Right lobe of liver (tissue), 4 donors: ENCODE measurements around the gene MAGEA6.

Experiments
- POLR2A ChIP-seq: fragments of 450-650 bp; IDR thresholded peaks from one replicate; pipeline ENCODE4 v1.6.1; 2017; ENCODE audit warnings: antibody characterized with exemption, mild to moderate bottlenecking
- TF ChIP-seq, protein P1 (sequence below), 4 donors: fragments of 200-600 bp in 3 of 4; fragments of 450-650 bp in 1 of 4; IDR thresholded peaks; one replicate each; pipeline versions ENCODE4 v1.5.1 to v1.8.0; 2016 to 2022; ENCODE audit warnings: antibody characterized with exemption in 4 of 4, mild to moderate bottlenecking in 2 of 4
- donor health status: DM: no; HTN: no; CAD: no.
- donor health status: DM: no; HTN: no; CAD: no.
- donor health status: DM: no; HTN: yes; CAD: no.

DNA sequence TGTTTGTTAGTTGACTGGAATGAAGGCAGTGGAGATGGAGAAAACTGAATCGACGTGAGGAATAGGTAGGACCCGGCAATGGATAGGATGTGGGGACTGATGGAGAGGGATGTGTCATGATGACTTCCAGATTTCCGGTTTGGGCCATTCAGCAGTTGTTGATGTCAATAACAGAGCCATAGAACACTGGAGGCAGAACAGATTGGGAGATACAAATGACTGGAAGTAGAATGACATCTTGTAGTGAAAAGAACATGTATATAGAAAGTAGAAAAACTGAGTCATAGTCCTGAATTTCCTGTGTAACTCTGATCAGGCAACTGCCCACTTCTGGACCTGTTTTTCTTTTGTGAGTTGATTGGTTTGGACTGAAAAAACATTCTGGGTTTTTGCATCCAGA is 36.5 kb upstream of the MAGEA6 start:
- TF ChIP-seq, protein P1, sequence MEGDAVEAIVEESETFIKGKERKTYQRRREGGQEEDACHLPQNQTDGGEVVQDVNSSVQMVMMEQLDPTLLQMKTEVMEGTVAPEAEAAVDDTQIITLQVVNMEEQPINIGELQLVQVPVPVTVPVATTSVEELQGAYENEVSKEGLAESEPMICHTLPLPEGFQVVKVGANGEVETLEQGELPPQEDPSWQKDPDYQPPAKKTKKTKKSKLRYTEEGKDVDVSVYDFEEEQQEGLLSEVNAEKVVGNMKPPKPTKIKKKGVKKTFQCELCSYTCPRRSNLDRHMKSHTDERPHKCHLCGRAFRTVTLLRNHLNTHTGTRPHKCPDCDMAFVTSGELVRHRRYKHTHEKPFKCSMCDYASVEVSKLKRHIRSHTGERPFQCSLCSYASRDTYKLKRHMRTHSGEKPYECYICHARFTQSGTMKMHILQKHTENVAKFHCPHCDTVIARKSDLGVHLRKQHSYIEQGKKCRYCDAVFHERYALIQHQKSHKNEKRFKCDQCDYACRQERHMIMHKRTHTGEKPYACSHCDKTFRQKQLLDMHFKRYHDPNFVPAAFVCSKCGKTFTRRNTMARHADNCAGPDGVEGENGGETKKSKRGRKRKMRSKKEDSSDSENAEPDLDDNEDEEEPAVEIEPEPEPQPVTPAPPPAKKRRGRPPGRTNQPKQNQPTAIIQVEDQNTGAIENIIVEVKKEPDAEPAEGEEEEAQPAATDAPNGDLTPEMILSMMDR (IDR thresholded peaks at IDR 0.05) = no peak
- no peak for TF ChIP-seq POLR2A
